ENCODE measurements around the gene TYW5. TPM values are rescaled to one million over a fixed set of nuclear protein-coding genes. Genes with fewer than 3 reads are reported as not detected.

TYW5 gene
- total RNA-seq, 1 donor from 2014 or later: 12.5 TPM

DNA sequence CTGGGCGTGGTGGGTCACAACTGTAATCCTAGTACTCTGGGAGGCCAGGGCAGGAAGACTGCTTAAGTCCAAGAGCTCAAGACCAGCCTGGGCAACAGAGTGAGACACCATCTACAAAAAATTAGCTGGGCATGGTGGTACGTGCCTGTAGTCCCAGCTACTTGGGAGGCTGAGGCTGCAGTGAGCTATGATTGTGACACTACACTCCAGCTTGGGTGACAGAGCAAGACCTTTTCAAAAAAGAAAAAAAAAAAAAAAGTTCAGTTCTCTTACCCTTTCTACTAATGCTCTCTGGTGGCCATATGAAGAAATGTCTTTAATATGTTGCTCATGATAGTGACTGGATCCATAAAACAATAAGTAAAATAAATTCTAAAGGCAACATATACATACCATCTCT, 14.9 kb downstream of the TYW5 start:
- Mint-ChIP-seq H3K36me3 (ENCODE audit: low read depth) (peaks cover 45% of the 10 kb centered on the region), H3K4me1 (no peaks in the 10 kb centered on the region), H3K27me3 (no peaks in the 10 kb centered on the region), H3K4me3 (no peak overlapping the region), H3K9me3 (no peaks in the 10 kb centered on the region), H3K27ac (no peak overlapping the region)
- ChIA-PET POLR2A (interaction anchor here (0.7 kb wide), 1 partner anchor 1975 kb away, joined by 4 read pairs; no protein-coding TSS in a partner anchor), CTCF (interaction anchor here (1.1 to 1.6 kb wide), 2 partner anchors 200 to 228 kb away, joined by 3 to 4 read pairs; no protein-coding TSS in a partner anchor)
- no peak for DNase-seq
- TF ChIP-seq, protein P1, sequence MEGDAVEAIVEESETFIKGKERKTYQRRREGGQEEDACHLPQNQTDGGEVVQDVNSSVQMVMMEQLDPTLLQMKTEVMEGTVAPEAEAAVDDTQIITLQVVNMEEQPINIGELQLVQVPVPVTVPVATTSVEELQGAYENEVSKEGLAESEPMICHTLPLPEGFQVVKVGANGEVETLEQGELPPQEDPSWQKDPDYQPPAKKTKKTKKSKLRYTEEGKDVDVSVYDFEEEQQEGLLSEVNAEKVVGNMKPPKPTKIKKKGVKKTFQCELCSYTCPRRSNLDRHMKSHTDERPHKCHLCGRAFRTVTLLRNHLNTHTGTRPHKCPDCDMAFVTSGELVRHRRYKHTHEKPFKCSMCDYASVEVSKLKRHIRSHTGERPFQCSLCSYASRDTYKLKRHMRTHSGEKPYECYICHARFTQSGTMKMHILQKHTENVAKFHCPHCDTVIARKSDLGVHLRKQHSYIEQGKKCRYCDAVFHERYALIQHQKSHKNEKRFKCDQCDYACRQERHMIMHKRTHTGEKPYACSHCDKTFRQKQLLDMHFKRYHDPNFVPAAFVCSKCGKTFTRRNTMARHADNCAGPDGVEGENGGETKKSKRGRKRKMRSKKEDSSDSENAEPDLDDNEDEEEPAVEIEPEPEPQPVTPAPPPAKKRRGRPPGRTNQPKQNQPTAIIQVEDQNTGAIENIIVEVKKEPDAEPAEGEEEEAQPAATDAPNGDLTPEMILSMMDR (IDR thresholded peaks at IDR 0.05): no peak
- intact Hi-C loops (cut with micrococcal nuclease): loop anchor here (1.0 kb wide), 1 partner anchor 236 kb away; no protein-coding TSS in a partner anchor
- no peak for ATAC-seq (ENCODE audit: low read depth)

DNA sequence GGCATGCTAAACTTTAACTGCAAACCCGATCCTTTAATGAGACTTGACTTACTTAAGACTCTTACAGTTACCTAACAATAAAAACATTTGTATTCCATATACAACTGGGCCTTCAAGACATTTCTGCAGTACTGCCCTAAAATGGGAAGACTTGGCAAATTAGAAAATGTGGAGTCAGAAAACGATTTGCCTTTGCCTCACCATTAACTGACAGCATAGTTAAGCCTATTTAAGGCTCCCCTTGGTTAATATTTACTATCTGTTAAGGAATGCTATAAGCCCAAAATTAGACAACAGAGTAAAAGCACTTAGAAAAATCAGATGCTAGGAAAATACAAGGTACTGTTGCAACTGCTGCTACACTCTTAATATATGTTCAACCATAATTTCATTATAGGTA, 18.7 kb downstream of the TYW5 start:
- H3K4me3 Mint-ChIP-seq: no peak overlapping the region

DNA sequence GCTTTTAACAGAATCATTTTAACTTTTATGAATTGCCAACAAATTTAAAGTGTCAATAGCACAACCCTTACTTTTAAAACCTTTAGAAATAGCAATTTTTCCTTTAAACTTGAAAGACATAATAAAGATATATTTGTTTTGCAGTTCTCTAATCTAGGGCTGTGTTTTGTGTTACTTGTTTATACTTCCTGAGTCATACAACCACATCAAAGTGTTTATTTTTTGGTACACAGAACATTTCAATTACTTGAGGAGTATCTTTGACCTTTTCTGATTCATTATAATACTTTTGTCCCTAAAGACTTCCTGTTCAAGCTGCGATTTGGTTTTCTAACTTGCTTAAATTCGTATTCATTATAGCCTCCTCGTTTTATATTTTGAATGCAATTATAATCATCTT, 21.8 kb downstream of the TYW5 start:
- H3K4me3 Mint-ChIP-seq: no peak overlapping the region
- intact Hi-C loops (cut with micrococcal nuclease): no loop called here
- POLR2A ChIA-PET: no interaction called here
- CTCF ChIA-PET: no interaction called here
- no peaks in the 10 kb centered on the region for H3K9me3 Mint-ChIP-seq
- H3K4me1 Mint-ChIP-seq: no peaks in the 10 kb centered on the region
- DNase-seq (no peak), ATAC-seq (ENCODE audit: low read depth) (no peak)
- TF ChIP-seq, protein P1 (IDR thresholded peaks at IDR 0.05): no peak
- H3K27me3 Mint-ChIP-seq: no peaks in the 10 kb centered on the region
- peaks cover 50% of the 10 kb centered on the region for H3K36me3 Mint-ChIP-seq (ENCODE audit: low read depth)
- H3K27ac Mint-ChIP-seq: no peak overlapping the region

More for the DNA sequence above, 18.7 kb downstream of the TYW5 start:
- ATAC-seq (ENCODE audit: low read depth) (no peak), DNase-seq (no peak)
- intact Hi-C loops (cut with micrococcal nuclease): loop anchor here (2.0 kb wide), 1 partner anchor 14 kb away; no protein-coding TSS in a partner anchor
- Mint-ChIP-seq H3K27me3 (no peaks in the 10 kb centered on the region), H3K27ac (no peak overlapping the region), H3K36me3 (ENCODE audit: low read depth) (peaks cover 41% of the 10 kb centered on the region), H3K9me3 (no peaks in the 10 kb centered on the region), H3K4me1 (no peaks in the 10 kb centered on the region)
- TF ChIP-seq, protein P1 (IDR thresholded peaks at IDR 0.05): no peak
- POLR2A ChIA-PET: no interaction called here
- CTCF ChIA-PET: no interaction called here

DNA sequence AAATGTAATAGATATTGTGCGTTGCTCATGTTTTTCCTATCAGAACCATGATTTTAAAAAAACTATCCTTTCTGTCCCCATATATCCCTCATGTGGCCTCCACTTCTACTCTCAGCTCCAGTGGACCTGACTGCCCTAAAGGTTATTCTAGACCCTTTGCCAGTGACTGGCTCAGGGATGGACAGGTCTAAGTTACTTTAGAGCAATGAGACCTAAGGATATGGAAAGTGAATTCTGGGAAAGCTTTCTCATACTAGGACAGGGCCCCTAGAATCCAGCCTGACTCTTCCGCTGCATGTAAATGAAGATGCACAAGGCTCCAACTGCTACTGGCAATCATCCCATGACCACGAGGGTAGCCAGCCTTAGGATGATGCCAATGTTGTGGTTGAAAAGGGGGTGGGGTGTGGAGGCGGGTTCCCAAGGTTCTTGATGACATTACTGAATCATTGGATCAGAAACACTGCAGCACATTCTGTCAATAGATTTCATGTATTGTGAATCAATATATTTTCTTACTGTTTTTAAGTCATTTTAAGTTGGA, 22.9 kb downstream of the TYW5 start:
- Mint-ChIP-seq H3K36me3 (ENCODE audit: low read depth) (peaks cover 42% of the 10 kb centered on the region), H3K9me3 (no peaks in the 10 kb centered on the region), H3K27me3 (no peaks in the 10 kb centered on the region), H3K4me1 (no peaks in the 10 kb centered on the region), H3K27ac (no peak overlapping the region), H3K4me3 (no peak overlapping the region)
- CTCF ChIA-PET: no interaction called here
- ATAC-seq (ENCODE audit: low read depth): no peak
- TF ChIP-seq, protein P1 (IDR thresholded peaks at IDR 0.05): no peak
- no peak for DNase-seq
- POLR2A ChIA-PET: no interaction called here
- intact Hi-C loops (cut with micrococcal nuclease): no loop called here

DNA sequence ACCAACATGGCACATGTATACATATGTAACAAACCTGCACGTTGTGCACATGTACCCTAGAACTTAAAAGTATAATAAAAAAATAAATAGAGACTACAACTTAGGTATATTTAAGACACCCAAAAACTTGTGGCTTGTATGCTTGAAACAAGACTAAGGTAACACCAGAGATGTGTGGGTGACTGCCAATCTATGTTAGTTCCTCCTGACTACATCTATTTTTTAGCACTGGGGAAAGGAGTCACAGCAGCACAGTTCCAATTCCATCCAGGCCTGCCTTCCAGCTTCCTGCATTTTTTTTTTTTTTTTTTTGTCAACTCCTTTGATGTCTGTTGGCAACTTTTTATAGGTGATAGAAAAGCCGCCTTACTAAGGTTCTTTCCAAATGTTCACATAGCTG, 26.0 kb downstream of the TYW5 start:
- Mint-ChIP-seq H3K4me1 (no peaks in the 10 kb centered on the region), H3K36me3 (ENCODE audit: low read depth) (peaks cover 46% of the 10 kb centered on the region), H3K27ac (no peak overlapping the region), H3K4me3 (no peak overlapping the region), H3K27me3 (no peaks in the 10 kb centered on the region), H3K9me3 (no peaks in the 10 kb centered on the region)
- ChIA-PET CTCF (no interaction called here), POLR2A (no interaction called here)
- DNase-seq: no peak
- no peak for ATAC-seq (ENCODE audit: low read depth)
- intact Hi-C loops (cut with micrococcal nuclease): no loop called here
- TF ChIP-seq, protein P1 (IDR thresholded peaks at IDR 0.05): no peak
